Measurements from ENCODE around the gene PREX1.
"Not testable (repeated sequence)": the region's sequence is repeated elsewhere in the genome, so short reads cannot be mapped to it uniquely, and the experiment has no call there.

The PREX1 gene

GRCh38 chr20:48760403-48760983, 67.3 kb downstream of the PREX1 start:
- Histone ChIP-seq H3K36me3 (ENCODE audit: control insufficient read depth, insufficient read depth, low read length) (no peaks in the 10 kb centered on the region), H3K27me3 (ENCODE audit: control insufficient read depth, insufficient read depth, low read length) (no peaks in the 10 kb centered on the region), H3K4me1 (ENCODE audit: control insufficient read depth, insufficient read depth, low read length) (no peaks in the 10 kb centered on the region), H3K9ac (ENCODE audit: low read length) (no peak overlapping the region), H3K4me3 (ENCODE audit: low read depth, low read length) (no peak overlapping the region), H3K9me3 (ENCODE audit: control insufficient read depth, insufficient read depth, low read depth, low read length) (peaks cover 9% of the 10 kb centered on the region), H3K27ac (ENCODE audit: low read depth, low read length) (no peak overlapping the region)

- Histone ChIP-seq H3K9me3 (ENCODE audit: control insufficient read depth, insufficient read depth, low read depth, low read length) (peaks cover 7% of the 10 kb centered on the region), H3K9ac (ENCODE audit: low read length) (no peak overlapping the region), H3K4me1 (ENCODE audit: control insufficient read depth, insufficient read depth, low read length) (no peaks in the 10 kb centered on the region), H3K27me3 (ENCODE audit: control insufficient read depth, insufficient read depth, low read length) (no peaks in the 10 kb centered on the region), H3K4me3 (ENCODE audit: low read depth, low read length) (no peak overlapping the region), H3K27ac (ENCODE audit: low read depth, low read length) (no peak overlapping the region), H3K36me3 (ENCODE audit: control insufficient read depth, insufficient read depth, low read length) (no peaks in the 10 kb centered on the region)
Observed at GRCh38 chr20:48759631-48760245, 68.1 kb downstream of the PREX1 start.

- no peaks in the 10 kb centered on the region for H3K27me3 ChIP-seq (ENCODE audit: control insufficient read depth, insufficient read depth, low read length)
- H3K9ac ChIP-seq (ENCODE audit: low read length) = no peak overlapping the region
- no peaks in the 10 kb centered on the region for H3K36me3 ChIP-seq (ENCODE audit: control insufficient read depth, insufficient read depth, low read length)
- peaks cover 11% of the 10 kb centered on the region for H3K4me1 ChIP-seq (ENCODE audit: control insufficient read depth, insufficient read depth, low read length)
- no peak overlapping the region for H3K4me3 ChIP-seq (ENCODE audit: low read depth, low read length)
- no peak overlapping the region for H3K27ac ChIP-seq (ENCODE audit: low read depth, low read length)
- peaks cover 5% of the 10 kb centered on the region; the same call in 1 of the 2 replicates for H3K9me3 ChIP-seq (ENCODE audit: control insufficient read depth, insufficient read depth, low read depth, low read length)
Observed at GRCh38 chr20:48758206-48758820, 69.5 kb downstream of the PREX1 start.

- H3K36me3 ChIP-seq (ENCODE audit: control insufficient read depth, insufficient read depth, low read length); H3K9me3 ChIP-seq (ENCODE audit: control insufficient read depth, insufficient read depth, low read depth, low read length); H3K9ac ChIP-seq (ENCODE audit: low read length); H3K27me3 ChIP-seq (ENCODE audit: control insufficient read depth, insufficient read depth, low read length); H3K27ac ChIP-seq (ENCODE audit: low read depth, low read length); H3K4me3 ChIP-seq (ENCODE audit: low read depth, low read length): not testable (repeated sequence)
- H3K4me1 ChIP-seq (ENCODE audit: control insufficient read depth, insufficient read depth, low read length) = peaks cover 17% of the 10 kb centered on the region
Observed at GRCh38 chr20:48756774-48757173, 71.0 kb downstream of the PREX1 start.

- Histone ChIP-seq H3K36me3 (ENCODE audit: control insufficient read depth, insufficient read depth, low read length) (no peaks in the 10 kb centered on the region), H3K27me3 (ENCODE audit: control insufficient read depth, insufficient read depth, low read length) (no peaks in the 10 kb centered on the region), H3K27ac (ENCODE audit: low read depth, low read length) (no peak overlapping the region), H3K9ac (ENCODE audit: low read length) (no peak overlapping the region), H3K4me3 (ENCODE audit: low read depth, low read length) (no peak overlapping the region), H3K4me1 (ENCODE audit: control insufficient read depth, insufficient read depth, low read length) (peaks cover 28% of the 10 kb centered on the region), H3K9me3 (ENCODE audit: control insufficient read depth, insufficient read depth, low read depth, low read length) (peaks cover 5% of the 10 kb centered on the region)
Observed at GRCh38 chr20:48754292-48754691, 73.5 kb downstream of the PREX1 start.

GRCh38 chr20:48752963-48753362, 74.8 kb downstream of the PREX1 start:
- Histone ChIP-seq H3K4me3 (ENCODE audit: low read depth, low read length) (no peak overlapping the region), H3K27ac (ENCODE audit: low read depth, low read length) (no peak overlapping the region), H3K9me3 (ENCODE audit: control insufficient read depth, insufficient read depth, low read depth, low read length) (peaks cover 5% of the 10 kb centered on the region), H3K4me1 (ENCODE audit: control insufficient read depth, insufficient read depth, low read length) (peaks cover 28% of the 10 kb centered on the region), H3K27me3 (ENCODE audit: control insufficient read depth, insufficient read depth, low read length) (no peaks in the 10 kb centered on the region), H3K36me3 (ENCODE audit: control insufficient read depth, insufficient read depth, low read length) (no peaks in the 10 kb centered on the region), H3K9ac (ENCODE audit: low read length) (no peak overlapping the region)

- Histone ChIP-seq H3K4me3 (ENCODE audit: low read depth, low read length) (no peak overlapping the region), H3K9ac (ENCODE audit: low read length) (no peak overlapping the region), H3K27me3 (ENCODE audit: control insufficient read depth, insufficient read depth, low read length) (no peaks in the 10 kb centered on the region), H3K27ac (ENCODE audit: low read depth, low read length) (no peak overlapping the region), H3K36me3 (ENCODE audit: control insufficient read depth, insufficient read depth, low read length) (no peaks in the 10 kb centered on the region), H3K4me1 (ENCODE audit: control insufficient read depth, insufficient read depth, low read length) (peaks cover 39% of the 10 kb centered on the region), H3K9me3 (ENCODE audit: control insufficient read depth, insufficient read depth, low read depth, low read length) (peaks cover 5% of the 10 kb centered on the region)
Observed at GRCh38 chr20:48751871-48752270, 75.9 kb downstream of the PREX1 start.

GRCh38 chr20:48750941-48751635, 76.7 kb downstream of the PREX1 start:
- peaks cover 40% of the 10 kb centered on the region for H3K4me1 ChIP-seq (ENCODE audit: control insufficient read depth, insufficient read depth, low read length)
- no peak overlapping the region for H3K4me3 ChIP-seq (ENCODE audit: low read depth, low read length)
- H3K27me3 ChIP-seq (ENCODE audit: control insufficient read depth, insufficient read depth, low read length) = no peaks in the 10 kb centered on the region
- H3K9me3 ChIP-seq (ENCODE audit: control insufficient read depth, insufficient read depth, low read depth, low read length) = peaks cover 5% of the 10 kb centered on the region
- H3K27ac ChIP-seq (ENCODE audit: low read depth, low read length) = no peak overlapping the region
- H3K36me3 ChIP-seq (ENCODE audit: control insufficient read depth, insufficient read depth, low read length) = no peaks in the 10 kb centered on the region
- peak overlapping the region; percentile 5 for H3K9ac ChIP-seq (ENCODE audit: low read length)

GRCh38 chr20:48750376-48750775, 77.4 kb downstream of the PREX1 start:
- no peak overlapping the region for H3K4me3 ChIP-seq (ENCODE audit: low read depth, low read length)
- H3K36me3 ChIP-seq (ENCODE audit: control insufficient read depth, insufficient read depth, low read length) = no peaks in the 10 kb centered on the region
- no peak overlapping the region for H3K9ac ChIP-seq (ENCODE audit: low read length)
- peaks cover 40% of the 10 kb centered on the region for H3K4me1 ChIP-seq (ENCODE audit: control insufficient read depth, insufficient read depth, low read length)
- peaks cover 4% of the 10 kb centered on the region for H3K9me3 ChIP-seq (ENCODE audit: control insufficient read depth, insufficient read depth, low read depth, low read length)
- no peaks in the 10 kb centered on the region for H3K27me3 ChIP-seq (ENCODE audit: control insufficient read depth, insufficient read depth, low read length)
- H3K27ac ChIP-seq (ENCODE audit: low read depth, low read length) = no peak overlapping the region

GRCh38 chr20:48749437-48749836, 78.4 kb downstream of the PREX1 start:
- H3K9ac ChIP-seq (ENCODE audit: low read length) = no peak overlapping the region
- no peaks in the 10 kb centered on the region for H3K27me3 ChIP-seq (ENCODE audit: control insufficient read depth, insufficient read depth, low read length)
- no peak overlapping the region for H3K27ac ChIP-seq (ENCODE audit: low read depth, low read length)
- no peaks in the 10 kb centered on the region; the same call in 1 of the 2 replicates for H3K9me3 ChIP-seq (ENCODE audit: control insufficient read depth, insufficient read depth, low read depth, low read length)
- H3K36me3 ChIP-seq (ENCODE audit: control insufficient read depth, insufficient read depth, low read length) = no peaks in the 10 kb centered on the region
- peaks cover 39% of the 10 kb centered on the region for H3K4me1 ChIP-seq (ENCODE audit: control insufficient read depth, insufficient read depth, low read length)
- H3K4me3 ChIP-seq (ENCODE audit: low read depth, low read length) = no peak overlapping the region

- no peak overlapping the region for H3K27ac ChIP-seq (ENCODE audit: low read depth, low read length)
- H3K4me1 ChIP-seq (ENCODE audit: control insufficient read depth, insufficient read depth, low read length) = peaks cover 30% of the 10 kb centered on the region
- no peaks in the 10 kb centered on the region for H3K27me3 ChIP-seq (ENCODE audit: control insufficient read depth, insufficient read depth, low read length)
- H3K9ac ChIP-seq (ENCODE audit: low read length) = no peak overlapping the region
- H3K4me3 ChIP-seq (ENCODE audit: low read depth, low read length) = no peak overlapping the region
- H3K36me3 ChIP-seq (ENCODE audit: control insufficient read depth, insufficient read depth, low read length) = no peaks in the 10 kb centered on the region
- no peaks in the 10 kb centered on the region; the same call in 1 of the 2 replicates for H3K9me3 ChIP-seq (ENCODE audit: control insufficient read depth, insufficient read depth, low read depth, low read length)
Observed at GRCh38 chr20:48748556-48748955, 79.2 kb downstream of the PREX1 start.
